ENCODE data around the gene SLC12A7. TPM values are rescaled to one million over a fixed set of nuclear protein-coding genes. Genes with fewer than 3 reads are reported as not detected.

Gene SLC12A7
- total RNA-seq, 1 experiment from 2014 or later, result 30.8 TPM

DNA sequence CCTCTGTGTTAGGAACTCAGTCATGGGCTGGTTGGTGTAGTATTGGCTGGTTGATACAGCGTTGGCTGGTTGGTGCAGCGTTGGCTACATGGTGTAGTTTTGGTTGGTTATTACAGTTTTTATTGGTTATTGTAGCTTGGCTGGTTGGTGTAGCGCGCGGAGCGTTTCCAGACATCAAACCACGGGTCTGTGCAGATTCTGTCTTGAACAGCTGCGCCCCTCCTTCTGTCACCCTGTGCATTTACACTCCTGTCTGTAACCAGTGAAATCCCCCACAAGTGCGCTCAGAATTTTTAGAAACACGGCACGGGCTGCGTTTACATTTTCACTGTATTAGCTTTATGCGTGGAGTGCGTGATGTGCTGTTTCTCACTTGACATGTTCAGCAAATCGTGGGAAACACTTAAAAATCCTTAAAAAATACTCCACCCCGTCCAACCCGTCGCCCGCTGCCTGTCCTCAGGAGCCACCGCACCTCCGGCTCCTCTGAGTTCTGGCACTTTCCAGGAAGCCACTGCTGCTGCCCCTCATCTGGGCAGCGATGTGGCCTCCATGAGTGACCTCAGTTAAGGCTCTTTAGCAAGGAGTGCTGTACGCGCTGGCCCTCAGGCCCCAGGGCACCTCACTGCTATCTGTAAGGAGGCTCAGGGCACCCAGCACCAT is 82.5 kb downstream of the SLC12A7 start:
- H3K27ac Mint-ChIP-seq, result peak overlapping the region in 1 of 3 experiments; percentile 71; a peak in 2 of 7 replicates

More for the DNA sequence above, 82.5 kb downstream of the SLC12A7 start:
- Mint-ChIP-seq H3K27me3 (ENCODE audit: low read depth) (no peaks in the 10 kb centered on the region), H3K4me3 (no peak overlapping the region), H3K4me1 (peaks cover 0 to 10% of the 10 kb centered on the region in 2 experiments; a peak in 1 of 4 replicates), H3K9me3 (no peaks in the 10 kb centered on the region), H3K36me3 (ENCODE audit: insufficient read depth in 1 of 3, low read depth in 3 of 3) (no peaks in the 10 kb centered on the region)
- Histone ChIP-seq H3K27ac (ENCODE audit: insufficient read length, low read depth, low read length) (no peak overlapping the region), H2BK5ac (ENCODE audit: insufficient read length, low read length) (no peak overlapping the region), H3K14ac (ENCODE audit: insufficient read depth, low read length) (no peak overlapping the region), H2AFZ (ENCODE audit: low read length) (no peak overlapping the region), H3K56ac (ENCODE audit: insufficient read length, low read depth, low read length) (no peak overlapping the region), H3K4ac (ENCODE audit: low read depth, low read length) (no peak overlapping the region), H2BK12ac (ENCODE audit: insufficient read length, low read depth, low read length) (no peak overlapping the region), H4K8ac (replicated peaks; ENCODE audit: insufficient read length, low read depth, low read length) (no peak overlapping the region), H4K91ac (ENCODE audit: insufficient read length, low read depth, low read length) (no peak overlapping the region), H3K18ac (ENCODE audit: insufficient read length, low read depth, low read length) (no peak overlapping the region), H3K9ac (ENCODE audit: extremely low read depth, insufficient read length, low read length) (no peak overlapping the region), H3K79me2 (ENCODE audit: insufficient read depth, low read length) (no peaks in the 10 kb centered on the region), H4K20me1 (ENCODE audit: control insufficient read depth, insufficient read depth, insufficient read length) (no peaks in the 10 kb centered on the region), H2BK120ac (ENCODE audit: low read depth, low read length, poor library complexity, severe bottlenecking) (no peak overlapping the region), H3K79me1 (ENCODE audit: insufficient read depth, low read depth, low read length, poor library complexity, severe bottlenecking) (no peaks in the 10 kb centered on the region), H3K4me1 (ENCODE audit: insufficient read depth, low read length) (no peaks in the 10 kb centered on the region), H3K27me3 (ENCODE audit: insufficient read depth, low read length) (no peaks in the 10 kb centered on the region), H4K5ac (ENCODE audit: insufficient read length, low read depth, low read length) (no peak overlapping the region), H2BK20ac (ENCODE audit: low read depth, low read length, poor library complexity, severe bottlenecking) (no peak overlapping the region), H3T11ph (ENCODE audit: low read length) (no peak overlapping the region), H2BK15ac (ENCODE audit: low read depth, low read length) (no peak overlapping the region), H3K23me2 (ENCODE audit: insufficient read length, low read depth, low read length, poor library complexity, severe bottlenecking) (no peaks in the 10 kb centered on the region), H2AK5ac (ENCODE audit: insufficient read length, low read length) (no peak overlapping the region), H3K23ac (ENCODE audit: insufficient read length, low read depth, low read length) (no peak overlapping the region), H3K9me3 (ENCODE audit: control insufficient read depth, low read depth, low read length) (no peaks in the 10 kb centered on the region), H3K4me2 (ENCODE audit: insufficient read depth, insufficient read length, low read length) (no peak overlapping the region)
- no CpG with 5 or more reads among the region's 24 CpGs for WGBS (ENCODE audit: extremely low coverage, insufficient read length, low lambda C conversion rate)
- TF ChIP-seq, protein P1, sequence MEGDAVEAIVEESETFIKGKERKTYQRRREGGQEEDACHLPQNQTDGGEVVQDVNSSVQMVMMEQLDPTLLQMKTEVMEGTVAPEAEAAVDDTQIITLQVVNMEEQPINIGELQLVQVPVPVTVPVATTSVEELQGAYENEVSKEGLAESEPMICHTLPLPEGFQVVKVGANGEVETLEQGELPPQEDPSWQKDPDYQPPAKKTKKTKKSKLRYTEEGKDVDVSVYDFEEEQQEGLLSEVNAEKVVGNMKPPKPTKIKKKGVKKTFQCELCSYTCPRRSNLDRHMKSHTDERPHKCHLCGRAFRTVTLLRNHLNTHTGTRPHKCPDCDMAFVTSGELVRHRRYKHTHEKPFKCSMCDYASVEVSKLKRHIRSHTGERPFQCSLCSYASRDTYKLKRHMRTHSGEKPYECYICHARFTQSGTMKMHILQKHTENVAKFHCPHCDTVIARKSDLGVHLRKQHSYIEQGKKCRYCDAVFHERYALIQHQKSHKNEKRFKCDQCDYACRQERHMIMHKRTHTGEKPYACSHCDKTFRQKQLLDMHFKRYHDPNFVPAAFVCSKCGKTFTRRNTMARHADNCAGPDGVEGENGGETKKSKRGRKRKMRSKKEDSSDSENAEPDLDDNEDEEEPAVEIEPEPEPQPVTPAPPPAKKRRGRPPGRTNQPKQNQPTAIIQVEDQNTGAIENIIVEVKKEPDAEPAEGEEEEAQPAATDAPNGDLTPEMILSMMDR (conservative IDR thresholded peaks at IDR 0.05), result no peak
- no peak for DNase-seq

Data from H9 (cell line).